GM21515 (cell line): ENCODE measurements around the gene TTC1.
A peak's percentile ranks its signal among the peaks of the same experiment; 100 is the strongest.
"Not testable (repeated sequence)": the region's sequence is repeated elsewhere in the genome, so short reads cannot be mapped to it uniquely, and the experiment has no call there.

ENCODE experiments used
- ATAC-seq: cut with Tn5 transposase; IDR thresholded peaks from one replicate; pipeline ENCODE4 v1.9.1; 2021; ENCODE audit not compliant: unreplicated experiment

TTC1 gene

GRCh38 chr5:159993194-159993593 lies 15.7 kb upstream of the TTC1 start:
- ATAC-seq, result no peak

- ATAC-seq, result no peak
Measured at GRCh38 chr5:159995907-159996306, 13.0 kb upstream of the TTC1 start.

- no peak for ATAC-seq
Measured at GRCh38 chr5:160001457-160001856, 7.5 kb upstream of the TTC1 start.

- no peak for ATAC-seq
Measured at GRCh38 chr5:160007514-160007913, 1.4 kb upstream of the TTC1 start.

GRCh38 chr5:160008529-160008876 lies 436 bp upstream of the TTC1 start:
- not testable (repeated sequence) for ATAC-seq

GRCh38 chr5:160009591-160009989 lies 651 bp downstream of the TTC1 start:
- ATAC-seq, result peak; percentile 11

- no peak for ATAC-seq
Measured at GRCh38 chr5:160011471-160011870, 2.5 kb downstream of the TTC1 start.

GRCh38 chr5:160014197-160014596 lies 5.3 kb downstream of the TTC1 start:
- ATAC-seq, result not testable (repeated sequence)

GRCh38 chr5:160018945-160019625 lies 10.1 kb downstream of the TTC1 start:
- no peak for ATAC-seq

GRCh38 chr5:160020266-160020770 lies 11.4 kb downstream of the TTC1 start:
- ATAC-seq, result no peak

- no peak for ATAC-seq
Measured at GRCh38 chr5:160020964-160021363, 12.0 kb downstream of the TTC1 start.

GRCh38 chr5:160021831-160022446 lies 13.0 kb downstream of the TTC1 start:
- peak; percentile 88 for ATAC-seq

- ATAC-seq, result no peak
Measured at GRCh38 chr5:160023007-160023907, 14.3 kb downstream of the TTC1 start.

- no peak for ATAC-seq
Measured at GRCh38 chr5:160023908-160024630, 15.1 kb downstream of the TTC1 start.

GRCh38 chr5:160029004-160029403 lies 20.1 kb downstream of the TTC1 start:
- ATAC-seq, result no peak

- no peak for ATAC-seq
Measured at GRCh38 chr5:160029540-160030139, 20.7 kb downstream of the TTC1 start.

GRCh38 chr5:160030631-160031377 lies 21.9 kb downstream of the TTC1 start:
- no peak for ATAC-seq

GRCh38 chr5:160033546-160034252 lies 24.8 kb downstream of the TTC1 start:
- no peak for ATAC-seq

GRCh38 chr5:160036243-160036642 lies 27.3 kb downstream of the TTC1 start:
- no peak for ATAC-seq
